ENCODE measurements around the gene TUBB4A.

TUBB4A gene

DNA sequence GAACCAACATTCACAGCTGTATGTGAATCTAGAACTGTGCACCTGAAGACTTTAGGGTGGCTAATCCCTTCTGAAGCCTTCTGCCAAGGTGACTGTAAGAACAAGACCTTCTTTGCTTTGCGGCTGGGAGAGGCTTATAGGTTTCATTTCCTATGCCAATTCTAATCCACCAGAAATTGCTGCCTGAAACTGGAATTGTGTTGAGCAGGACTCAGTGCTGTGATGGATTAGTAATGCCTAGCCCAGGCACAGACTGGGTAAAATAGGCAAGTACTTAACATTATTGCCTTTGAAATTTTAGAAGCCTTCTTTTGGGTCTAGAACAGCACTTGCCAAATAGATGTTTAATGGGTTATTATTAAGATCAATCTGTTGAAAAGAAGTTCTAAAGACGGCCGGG lies 54.1 kb downstream of the TUBB4A start:
- Histone ChIP-seq H3K4me3 (no peak overlapping the region), H3K36me3 (replicated peaks) (no peaks in the 10 kb centered on the region; the same call in 1 of the 2 replicates), H3K4me1 (no peaks in the 10 kb centered on the region), H3K9me3 (no peaks in the 10 kb centered on the region), H3K27me3 (ENCODE audit: low read depth) (no peaks in the 10 kb centered on the region)
- in situ Hi-C loops (cut with MboI; ENCODE audit: low sequenced_read_pairs), result no loop called here
- no peak for DNase-seq (ENCODE audit: low spot score in 2 of 2)

GRCh38 chr19:6446452-6446851 lies 55.7 kb downstream of the TUBB4A start:
- Histone ChIP-seq H3K36me3 (replicated peaks) (no peaks in the 10 kb centered on the region; the same call in 1 of the 2 replicates), H3K27me3 (ENCODE audit: low read depth) (no peaks in the 10 kb centered on the region), H3K9me3 (no peaks in the 10 kb centered on the region), H3K4me1 (no peaks in the 10 kb centered on the region), H3K4me3 (no peak overlapping the region)
- in situ Hi-C loops (cut with MboI; ENCODE audit: low sequenced_read_pairs), result no loop called here
- DNase-seq (ENCODE audit: low spot score in 2 of 2), result no peak

Data from HAP-1 (cell line).